Stimulated activated CD4-positive, alpha-beta T cell treated with anti-CD3 and anti-CD28 coated beads, Interleukin-2, amount 100 ng/mL, for 48 hours (primary cell): ENCODE results near the gene CHRNE.

Experiments
- DNase-seq, 2 donors: peaks; one replicate each; pipeline ENCODE4 v3.0.0-alpha.2; 2020

CHRNE gene

GRCh38 chr17:4851084-4851483 is 51.8 kb downstream of the CHRNE start:
- no peak for DNase-seq

- DNase-seq: no peak
These were observed 52.7 kb downstream of the CHRNE start for GRCh38 chr17:4850246-4850645.

- DNase-seq: no peak
These were observed 53.8 kb downstream of the CHRNE start for GRCh38 chr17:4849011-4849536.
